GM21360 (cell line): ENCODE measurements around the gene C1QL4.
"Not testable (repeated sequence)": the region's sequence is repeated elsewhere in the genome, so short reads cannot be mapped to it uniquely, and the experiment has no call there.

Experiments
- ATAC-seq: cut with Tn5 transposase; IDR thresholded peaks from one replicate; pipeline ENCODE4 v1.9.1; 2021; ENCODE audit warnings: mild to moderate bottlenecking, moderate library complexity; ENCODE audit not compliant: unreplicated experiment

Gene C1QL4

DNA sequence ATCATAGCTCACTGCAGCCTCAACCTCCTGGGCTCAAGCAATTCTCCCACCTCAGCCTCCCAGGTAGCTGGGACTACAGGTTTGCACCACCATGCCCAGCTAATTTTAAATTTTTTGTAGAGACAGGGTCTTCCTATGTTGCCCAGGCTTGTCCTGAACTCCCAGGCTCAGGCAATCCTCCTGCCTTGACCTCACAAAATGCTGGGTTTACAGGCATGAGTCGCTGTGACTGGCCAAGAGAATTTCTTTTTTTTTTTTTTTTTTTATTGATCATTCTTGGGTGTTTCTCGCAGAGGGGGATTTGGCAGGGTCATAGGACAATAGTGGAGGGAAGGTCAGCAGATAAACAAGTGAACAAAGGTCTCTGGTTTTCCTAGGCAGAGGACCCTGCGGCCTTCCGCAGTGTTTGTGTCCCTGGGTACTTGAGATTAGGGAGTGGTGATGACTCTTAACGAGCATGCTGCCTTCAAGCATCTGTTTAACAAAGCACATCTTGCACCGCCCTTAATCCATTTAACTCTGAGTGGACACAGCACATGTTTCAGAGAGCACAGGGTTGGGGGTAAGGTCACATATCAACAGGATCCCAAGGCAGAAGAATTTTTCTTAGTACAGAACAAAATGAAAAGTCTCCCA is 54.1 kb downstream of the C1QL4 start:
- ATAC-seq, result not testable (repeated sequence)
